ENCODE measurements around the gene SLC2A9. TPM values are rescaled to one million over a fixed set of nuclear protein-coding genes. Genes with fewer than 3 reads are reported as not detected.
"Not testable (repeated sequence)": the region's sequence is repeated elsewhere in the genome, so short reads cannot be mapped to it uniquely, and the experiment has no call there.

SLC2A9 gene
- total RNA-seq, 1 donor from 2014 or later: 4.8 TPM

DNA sequence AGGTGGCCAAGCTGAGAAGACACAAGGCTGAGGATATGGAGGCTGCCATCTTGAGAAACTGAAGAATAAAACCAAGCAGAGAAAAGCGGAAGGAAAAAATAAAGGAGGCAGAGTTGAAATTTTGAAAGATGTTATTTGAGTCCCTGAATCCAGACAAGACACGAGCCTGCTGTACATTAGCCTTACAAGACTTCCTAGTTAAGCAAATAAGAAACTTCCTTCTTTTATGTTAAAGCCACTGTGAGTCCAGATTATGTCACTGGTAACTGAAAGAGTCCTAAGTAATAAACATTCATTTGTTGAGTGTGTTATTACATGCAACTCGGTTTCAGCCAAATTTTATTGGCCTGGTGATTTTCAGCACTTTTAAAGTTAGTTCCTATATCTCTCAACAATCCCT lies 209.5 kb downstream of the SLC2A9 start:
- Mint-ChIP-seq H3K27ac (no peak overlapping the region), H3K4me3 (no peak overlapping the region), H3K4me1 (no peaks in the 10 kb centered on the region), H3K27me3 (ENCODE audit: low read depth) (peaks cover 23% of the 10 kb centered on the region), H3K9me3 (no peaks in the 10 kb centered on the region), H3K36me3 (no peaks in the 10 kb centered on the region)
- DNase-seq (ENCODE audit: low spot score in 2 of 2, unreplicated experiment in 2 of 2): no peak
- TF ChIP-seq, protein P1, sequence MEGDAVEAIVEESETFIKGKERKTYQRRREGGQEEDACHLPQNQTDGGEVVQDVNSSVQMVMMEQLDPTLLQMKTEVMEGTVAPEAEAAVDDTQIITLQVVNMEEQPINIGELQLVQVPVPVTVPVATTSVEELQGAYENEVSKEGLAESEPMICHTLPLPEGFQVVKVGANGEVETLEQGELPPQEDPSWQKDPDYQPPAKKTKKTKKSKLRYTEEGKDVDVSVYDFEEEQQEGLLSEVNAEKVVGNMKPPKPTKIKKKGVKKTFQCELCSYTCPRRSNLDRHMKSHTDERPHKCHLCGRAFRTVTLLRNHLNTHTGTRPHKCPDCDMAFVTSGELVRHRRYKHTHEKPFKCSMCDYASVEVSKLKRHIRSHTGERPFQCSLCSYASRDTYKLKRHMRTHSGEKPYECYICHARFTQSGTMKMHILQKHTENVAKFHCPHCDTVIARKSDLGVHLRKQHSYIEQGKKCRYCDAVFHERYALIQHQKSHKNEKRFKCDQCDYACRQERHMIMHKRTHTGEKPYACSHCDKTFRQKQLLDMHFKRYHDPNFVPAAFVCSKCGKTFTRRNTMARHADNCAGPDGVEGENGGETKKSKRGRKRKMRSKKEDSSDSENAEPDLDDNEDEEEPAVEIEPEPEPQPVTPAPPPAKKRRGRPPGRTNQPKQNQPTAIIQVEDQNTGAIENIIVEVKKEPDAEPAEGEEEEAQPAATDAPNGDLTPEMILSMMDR (IDR thresholded peaks at IDR 0.05; ENCODE audit: unreplicated experiment): no peak

DNA sequence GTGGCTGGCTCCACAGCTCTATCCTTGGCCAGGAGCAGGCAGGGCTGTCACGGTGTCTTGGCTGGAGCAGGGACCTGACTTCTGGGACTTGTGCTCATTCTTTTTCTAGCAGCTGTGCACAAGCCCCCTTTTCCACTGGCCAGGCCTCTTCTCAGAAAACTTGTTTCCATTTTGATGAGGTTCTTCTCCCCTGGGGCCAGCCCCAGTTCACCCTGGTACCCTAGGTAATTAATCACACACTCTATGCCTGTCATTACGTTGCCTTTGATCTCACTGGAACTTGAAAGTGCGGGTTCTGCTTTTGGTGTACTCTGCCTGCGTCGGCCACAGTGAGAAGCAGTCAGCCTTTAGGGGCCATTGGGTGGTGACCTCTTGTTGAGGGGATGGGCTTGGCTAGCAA lies 213.2 kb downstream of the SLC2A9 start:
- TF ChIP-seq, protein P1 (IDR thresholded peaks at IDR 0.05; ENCODE audit: unreplicated experiment): no peak
- no peak for DNase-seq (ENCODE audit: low spot score in 2 of 2, unreplicated experiment in 2 of 2)
- Mint-ChIP-seq H3K36me3 (no peaks in the 10 kb centered on the region), H3K4me3 (no peak overlapping the region), H3K4me1 (no peaks in the 10 kb centered on the region), H3K27ac (no peak overlapping the region), H3K9me3 (no peaks in the 10 kb centered on the region), H3K27me3 (ENCODE audit: low read depth) (peaks cover 7% of the 10 kb centered on the region)

DNA sequence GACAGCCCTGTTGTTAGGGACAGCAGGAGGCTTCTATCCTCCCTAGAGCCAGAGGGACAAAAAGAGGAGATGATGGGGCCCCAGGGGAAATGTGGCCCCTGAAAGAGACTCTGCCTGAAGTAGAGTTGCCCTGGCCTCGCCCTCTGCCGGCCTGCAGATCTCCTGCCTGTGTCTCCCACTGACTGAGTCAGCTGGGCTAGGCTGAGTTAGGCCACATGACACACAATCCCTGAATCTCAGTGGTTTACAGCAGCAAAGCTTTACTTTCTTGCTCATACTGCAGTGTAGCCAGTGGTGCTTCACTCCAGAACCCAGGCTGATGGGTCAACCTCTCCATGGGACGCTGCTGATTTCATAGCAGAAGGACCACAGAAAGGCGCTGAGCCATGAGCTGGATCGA lies 216.4 kb downstream of the SLC2A9 start:
- no peak overlapping the region for H3K4me3 Mint-ChIP-seq

DNA sequence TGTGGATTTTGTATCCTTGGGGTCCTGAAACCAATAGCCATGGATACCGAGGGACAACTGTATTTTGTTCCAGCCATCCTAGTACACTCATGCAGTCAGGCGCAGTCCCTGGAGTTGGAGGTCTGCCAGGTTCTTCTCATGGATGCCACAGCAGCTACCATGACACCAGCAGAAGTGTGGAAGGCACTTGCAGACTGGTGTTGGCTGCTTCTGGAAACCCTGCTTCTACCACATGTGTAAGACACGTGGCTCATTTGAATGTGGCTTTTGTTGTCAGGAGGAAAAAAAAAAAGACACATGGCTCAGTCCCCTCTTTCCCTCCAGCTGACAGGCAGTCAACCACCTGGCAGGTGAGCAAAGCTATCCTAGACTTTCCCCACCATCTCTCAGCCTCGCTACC lies 220.4 kb downstream of the SLC2A9 start:
- Mint-ChIP-seq H3K4me1 (no peaks in the 10 kb centered on the region), H3K36me3 (no peaks in the 10 kb centered on the region), H3K4me3 (no peak overlapping the region), H3K27me3 (ENCODE audit: low read depth) (peaks cover 37% of the 10 kb centered on the region), H3K27ac (no peak overlapping the region), H3K9me3 (no peaks in the 10 kb centered on the region)
- DNase-seq (ENCODE audit: low spot score in 2 of 2, unreplicated experiment in 2 of 2): no peak
- TF ChIP-seq, protein P1 (IDR thresholded peaks at IDR 0.05; ENCODE audit: unreplicated experiment): no peak

More for the DNA sequence above, 216.4 kb downstream of the SLC2A9 start:
- TF ChIP-seq, protein P1 (IDR thresholded peaks at IDR 0.05; ENCODE audit: unreplicated experiment): no peak
- DNase-seq (ENCODE audit: low spot score in 2 of 2, unreplicated experiment in 2 of 2): no peak
- Mint-ChIP-seq H3K4me1 (no peaks in the 10 kb centered on the region), H3K36me3 (no peaks in the 10 kb centered on the region), H3K27ac (no peak overlapping the region), H3K27me3 (ENCODE audit: low read depth) (peaks cover 18% of the 10 kb centered on the region), H3K9me3 (no peaks in the 10 kb centered on the region)

DNA sequence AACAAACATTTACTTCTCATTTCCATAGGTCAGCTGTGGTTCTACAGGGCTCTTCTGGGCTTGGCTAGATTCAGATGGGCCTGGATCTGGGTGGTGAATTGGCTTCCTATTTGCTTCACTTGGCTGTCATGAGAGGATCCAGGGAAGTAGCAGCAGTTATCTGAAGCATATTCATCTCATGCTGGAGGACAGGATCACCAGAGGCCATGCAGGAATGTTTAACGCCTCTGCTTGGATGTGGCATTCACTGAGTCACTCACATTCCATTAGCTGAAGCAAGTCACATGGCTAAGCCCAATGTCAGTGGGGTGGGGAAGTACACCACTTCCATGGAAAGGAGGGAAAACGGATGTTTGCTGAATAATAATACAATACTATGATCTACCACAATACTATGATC lies 224.7 kb downstream of the SLC2A9 start:
- H3K9me3 Mint-ChIP-seq; H3K4me3 Mint-ChIP-seq; H3K27ac Mint-ChIP-seq; DNase-seq (ENCODE audit: low spot score in 2 of 2, unreplicated experiment in 2 of 2); H3K4me1 Mint-ChIP-seq; H3K36me3 Mint-ChIP-seq: not testable (repeated sequence)
- H3K27me3 Mint-ChIP-seq (ENCODE audit: low read depth): peaks cover 33% of the 10 kb centered on the region

DNA sequence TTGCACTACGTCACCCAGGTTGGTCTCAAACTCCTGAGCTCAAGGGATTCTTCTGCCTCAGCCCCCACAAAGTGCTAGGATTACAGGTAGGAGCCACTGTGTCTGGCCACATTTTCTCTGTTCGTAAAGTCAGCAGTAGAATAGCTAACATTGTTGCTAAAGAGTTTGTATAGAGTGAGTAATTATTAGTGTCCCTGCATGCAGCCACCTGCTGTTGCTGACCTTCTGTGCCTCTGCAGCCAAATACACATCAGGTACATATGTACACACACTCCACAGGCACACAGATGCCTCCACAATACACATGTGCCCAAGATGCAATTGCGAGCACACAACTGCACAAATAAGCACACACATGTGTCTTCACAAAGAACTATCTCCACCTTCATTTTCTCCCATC lies 228.9 kb downstream of the SLC2A9 start:
- no peak overlapping the region for H3K27ac Mint-ChIP-seq
- H3K9me3 Mint-ChIP-seq: peaks cover 12% of the 10 kb centered on the region
- no peak overlapping the region for H3K4me3 Mint-ChIP-seq
- TF ChIP-seq, protein P1 (IDR thresholded peaks at IDR 0.05; ENCODE audit: unreplicated experiment): no peak
- no peaks in the 10 kb centered on the region for H3K4me1 Mint-ChIP-seq
- H3K27me3 Mint-ChIP-seq (ENCODE audit: low read depth): peaks cover 32% of the 10 kb centered on the region
- no peaks in the 10 kb centered on the region for H3K36me3 Mint-ChIP-seq
- DNase-seq (ENCODE audit: low spot score in 2 of 2, unreplicated experiment in 2 of 2): no peak

DNA sequence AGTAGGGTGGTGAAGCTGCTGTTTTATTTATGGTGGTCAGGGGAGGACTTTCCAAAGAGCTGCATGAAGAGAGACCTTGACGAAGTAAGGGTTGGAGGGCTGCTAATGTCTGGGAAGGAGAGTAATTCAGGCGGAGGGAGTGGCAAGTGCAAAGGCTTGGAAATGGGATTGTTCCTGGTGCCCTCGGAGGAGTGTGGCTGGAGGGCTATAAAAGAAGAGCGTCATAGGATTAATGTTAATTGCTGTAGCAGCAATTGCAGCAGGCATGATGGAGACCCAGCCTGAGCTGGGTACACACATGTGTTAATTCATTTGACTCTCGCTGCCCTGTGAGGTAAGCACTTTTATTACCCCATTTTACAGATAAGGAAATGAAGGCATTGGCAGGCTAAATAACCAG lies 235.4 kb downstream of the SLC2A9 start:
- H3K9me3 Mint-ChIP-seq; H3K4me3 Mint-ChIP-seq; DNase-seq (ENCODE audit: low spot score in 2 of 2, unreplicated experiment in 2 of 2); H3K4me1 Mint-ChIP-seq; H3K27ac Mint-ChIP-seq; H3K36me3 Mint-ChIP-seq: not testable (repeated sequence)
- H3K27me3 Mint-ChIP-seq (ENCODE audit: low read depth): peaks cover 85% of the 10 kb centered on the region
